Measurements from ENCODE around the gene DPP6.

- no peak for TF ChIP-seq TCF7L2 (IDR thresholded peaks at IDR 0.05; ENCODE audit: low read depth, low read length)
- TF ChIP-seq CTCF (IDR thresholded peaks at IDR 0.05) = no peak
- TF ChIP-seq REST (IDR thresholded peaks at IDR 0.05; ENCODE audit: insufficient read depth in 1 of 2, low read depth in 2 of 2, low read length in 1 of 2) = no peak
- no peak for TF ChIP-seq POLR2AphosphoS5 (IDR thresholded peaks at IDR 0.05; ENCODE audit: low read depth, low read length)
- no peak for TF ChIP-seq SIN3A (IDR thresholded peaks at IDR 0.05; ENCODE audit: borderline replicate concordance, insufficient read depth, low read depth, low read length)
Measured at GRCh38 chr7:154469652-154470051, 417.5 kb downstream of the DPP6 start.

Measured in Panc1 (cell line).